ENCODE measurements around the gene LRRC3. TPM values are rescaled to one million over a fixed set of nuclear protein-coding genes. Genes with fewer than 3 reads are reported as not detected.

Gene LRRC3
- total and polyA plus RNA-seq, 2 of the 4 experiments (the other 2 are of a cell fraction): under 0.01 to 0.38 TPM

DNA sequence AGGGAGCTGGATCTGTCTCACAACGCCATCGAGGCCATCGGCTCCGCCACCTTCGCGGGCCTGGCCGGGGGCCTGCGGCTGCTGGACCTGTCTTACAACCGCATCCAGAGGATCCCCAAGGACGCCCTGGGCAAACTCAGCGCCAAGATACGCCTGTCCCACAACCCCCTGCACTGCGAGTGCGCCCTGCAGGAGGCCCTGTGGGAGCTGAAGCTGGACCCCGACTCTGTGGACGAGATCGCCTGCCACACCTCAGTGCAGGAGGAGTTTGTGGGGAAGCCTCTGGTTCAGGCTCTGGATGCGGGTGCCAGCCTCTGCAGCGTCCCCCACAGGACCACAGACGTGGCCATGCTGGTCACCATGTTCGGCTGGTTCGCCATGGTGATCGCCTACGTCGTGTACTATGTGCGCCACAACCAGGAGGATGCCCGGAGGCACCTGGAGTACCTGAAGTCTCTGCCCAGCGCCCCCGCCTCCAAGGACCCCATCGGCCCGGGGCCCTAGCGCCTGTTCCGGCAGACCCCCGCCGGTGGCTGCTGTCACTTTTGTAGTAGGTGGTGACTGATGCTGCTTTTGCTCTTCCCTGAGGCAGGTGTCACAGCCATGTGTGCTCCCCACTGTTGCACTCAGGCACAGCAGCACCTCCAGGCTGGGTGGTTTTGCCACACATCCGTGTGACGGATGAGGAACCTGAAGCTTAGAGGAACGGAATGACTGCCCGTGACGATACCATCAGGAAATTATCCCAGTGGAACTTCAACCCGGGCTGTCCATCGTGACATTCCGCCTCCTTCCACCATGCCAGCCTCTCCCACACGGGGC is 1.8 kb downstream of the LRRC3 start:
- Histone ChIP-seq H3K9me3 (ENCODE audit: control insufficient read depth, insufficient read depth, low read length) (no peaks in the 10 kb centered on the region), H4K5ac (ENCODE audit: low read depth, low read length) (no peak overlapping the region), H3K79me1 (ENCODE audit: low read depth in 1 of 2, low read length in 2 of 2) (no peaks in the 10 kb centered on the region), H2BK5ac (ENCODE audit: low read depth, low read length, poor library complexity, severe bottlenecking) (no peak overlapping the region), H3K27me3 (ENCODE audit: control insufficient read depth, insufficient read depth, low read length) (no peaks in the 10 kb centered on the region; the same call in 1 of the 2 replicates), H4K20me1 (ENCODE audit: insufficient read depth, low read length) (no peaks in the 10 kb centered on the region), H3K23ac (ENCODE audit: low read depth, low read length) (no peak overlapping the region), H2AK5ac (ENCODE audit: low read depth, low read length) (no peak overlapping the region), H3K27ac (ENCODE audit: insufficient read depth, low read length) (no peak overlapping the region), H4K8ac (ENCODE audit: low read depth in 2 of 2, low read length in 2 of 2) (no peak overlapping the region), H3K4me2 (ENCODE audit: low read depth, low read length) (no peak overlapping the region), H3K36me3 (ENCODE audit: control insufficient read depth, insufficient read depth, low read length) (no peaks in the 10 kb centered on the region), H2AK9ac (replicated peaks; ENCODE audit: low read depth, low read length, poor library complexity) (no peak overlapping the region), H3K4ac (ENCODE audit: low read depth, low read length) (no peak overlapping the region), H2BK20ac (ENCODE audit: low read depth, low read length) (no peak overlapping the region), H3K14ac (replicated peaks; ENCODE audit: low read depth, low read length) (no peak overlapping the region), H3K18ac (ENCODE audit: low read depth, low read length) (no peak overlapping the region), H2BK120ac (ENCODE audit: low read depth, low read length) (no peak overlapping the region), H3K56ac (ENCODE audit: extremely low read depth, insufficient read depth, low read length) (no peak overlapping the region), H3K4me1 (ENCODE audit: control insufficient read depth, insufficient read depth, low read length) (no peaks in the 10 kb centered on the region), H2BK15ac (ENCODE audit: low read depth, low read length) (no peak overlapping the region), H3K4me3 (ENCODE audit: insufficient read depth, low read depth, low read length) (no peak overlapping the region), H4K91ac (ENCODE audit: insufficient read depth, low read depth, low read length) (no peak overlapping the region), H3K9me1 (ENCODE audit: insufficient read depth, low read length) (no peaks in the 10 kb centered on the region), H2AFZ (replicated peaks; ENCODE audit: low read length, poor library complexity) (no peak overlapping the region), H3K9ac (ENCODE audit: low read depth, low read length) (no peak overlapping the region)
- TF ChIP-seq RFX5 (IDR thresholded peaks at IDR 0.05; ENCODE audit: low read depth, low read length) (no peak), SMC3 (IDR thresholded peaks at IDR 0.05; ENCODE audit: low read depth, low read length) (no peak), CHD1 (IDR thresholded peaks at IDR 0.05; ENCODE audit: low read depth, low read length) (no peak), NFE2L2 (IDR thresholded peaks at IDR 0.05; ENCODE audit: low read depth, low read length) (no peak), RAD21 (IDR thresholded peaks at IDR 0.05; ENCODE audit: low read length) (no peak), CTCF (conservative IDR thresholded peaks at IDR 0.05; ENCODE audit: low read depth, low read length) (no peak)
- TF ChIP-seq, protein P1, sequence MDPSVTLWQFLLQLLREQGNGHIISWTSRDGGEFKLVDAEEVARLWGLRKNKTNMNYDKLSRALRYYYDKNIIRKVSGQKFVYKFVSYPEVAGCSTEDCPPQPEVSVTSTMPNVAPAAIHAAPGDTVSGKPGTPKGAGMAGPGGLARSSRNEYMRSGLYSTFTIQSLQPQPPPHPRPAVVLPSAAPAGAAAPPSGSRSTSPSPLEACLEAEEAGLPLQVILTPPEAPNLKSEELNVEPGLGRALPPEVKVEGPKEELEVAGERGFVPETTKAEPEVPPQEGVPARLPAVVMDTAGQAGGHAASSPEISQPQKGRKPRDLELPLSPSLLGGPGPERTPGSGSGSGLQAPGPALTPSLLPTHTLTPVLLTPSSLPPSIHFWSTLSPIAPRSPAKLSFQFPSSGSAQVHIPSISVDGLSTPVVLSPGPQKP (IDR thresholded peaks at IDR 0.05; ENCODE audit: borderline replicate concordance, low read depth, low read length): no peak
- DNase-seq (no peak), ATAC-seq (ENCODE audit: low read depth) (no peak)
- 90% methylated on average over 20 of the region's 44 CpGs; no CpG with 5 or more reads in 1 of the 2 experiments for whole genome bisulfite sequencing, 2 experiments (ENCODE audit: extremely low coverage in 2 of 2, insufficient read length in 1 of 2)
- in situ Hi-C loops (cut with MboI; ENCODE audit: low sequenced_read_pairs): no loop called here
- intact Hi-C loops (cut with micrococcal nuclease): no loop called here
- ChIA-PET POLR2A (ENCODE audit: unreplicated experiment) (no interaction called here), CTCF (no interaction called here)
- dilution Hi-C loops (cut with HindIII; ENCODE audit: low sequenced_read_pairs, unreplicated experiment): no loop called here
- BruUV-seq (replicated peaks): no TSS peak

Measured in IMR-90 (cell line).